K562 (cell line): ENCODE data around the gene CCDC85C. TPM values are rescaled to one million over a fixed set of nuclear protein-coding genes. Genes with fewer than 3 reads are reported as not detected.
A peak's percentile ranks its signal among the peaks of the same experiment; 100 is the strongest.

Source experiments
- ARID2 ChIP-seq: fragments of 450-650 bp; IDR thresholded peaks from 2 replicates; pipeline ENCODE4 v1.6.1; 2017; ENCODE audit warnings: antibody characterized with exemption, mild to moderate bottlenecking
- CEBPG ChIP-seq, 3 experiments: fragments of 200-800 bp in 1 of 3; sonication (Bioruptor generic) in 1 of 3; sonication (generic) in 1 of 3; formaldehyde crosslinking in 1 of 3; IDR thresholded peaks in 2 of 3; conservative IDR thresholded peaks in 1 of 3; 2 replicates each; pipeline versions ENCODE4 v1.6.1 to v1.8.0; 2016 to 2022; ENCODE audit warnings: missing compliant biosample characterization in 2 of 3, missing genetic modification characterization in 2 of 3, mild to moderate bottlenecking in 1 of 3, missing genetic modification reagents in 1 of 3
- FOXK2 ChIP-seq, 2 experiments: fragments of 450-650 bp; IDR thresholded peaks in 1 of 2; conservative IDR thresholded peaks in 1 of 2; 2 replicates each; pipeline ENCODE4 v1.6.1; 2016; ENCODE audit warnings: low read depth in 2 of 2, mild to moderate bottlenecking in 1 of 2
- KDM1A ChIP-seq, 2 experiments: fragments of 450-650 bp; IDR thresholded peaks; 2 replicates each; pipeline ENCODE4 v1.6.1; 2016; ENCODE audit warnings: mild to moderate bottlenecking in 2 of 2
- KDM2B ChIP-seq: fragments of 250-450 bp; sonication (Bioruptor Pico); IDR thresholded peaks from 2 replicates; pipeline ENCODE4 v1.8.0; 2021; ENCODE audit warnings: mild to moderate bottlenecking, moderate library complexity
- MBD1 ChIP-seq: fragments of 250-450 bp; sonication (Bioruptor Pico); IDR thresholded peaks from 2 replicates; pipeline ENCODE4 v1.8.0; 2022; ENCODE audit warnings: inconsistent platforms
- MTA1 ChIP-seq: fragments of 450-650 bp; IDR thresholded peaks from 2 replicates; pipeline ENCODE4 v1.6.1; 2017; ENCODE audit warnings: borderline replicate concordance
- NONO ChIP-seq, 2 experiments: fragments of 200-400 bp in 1 of 2; fragments of 450-650 bp in 1 of 2; formaldehyde crosslinking in 1 of 2; IDR thresholded peaks; 2 replicates each; pipeline ENCODE4 v1.6.1; 2017; ENCODE audit warnings: low read depth in 2 of 2, mild to moderate bottlenecking in 2 of 2, moderate library complexity in 2 of 2, low read length in 1 of 2
- PURB ChIP-seq: sonication (generic); formaldehyde crosslinking; IDR thresholded peaks from 2 replicates; pipeline ENCODE4 v1.9.0; 2021; ENCODE audit warnings: low read depth, mild to moderate bottlenecking, missing genetic modification reagents
- RFX1 ChIP-seq: fragments of 450-650 bp; IDR thresholded peaks from 2 replicates; pipeline ENCODE4 v1.6.1; 2016; ENCODE audit warnings: mild to moderate bottlenecking, moderate library complexity
- SMAD2 ChIP-seq: fragments of 150-350 bp; IDR thresholded peaks from 2 replicates; pipeline ENCODE4 v1.6.1; 2014; ENCODE audit warnings: low read depth, mild to moderate bottlenecking, low read length
- TBL1XR1 ChIP-seq, 2 experiments: IDR thresholded peaks; 2 replicates each; pipeline ENCODE4 v1.6.1; 2012; ENCODE audit warnings: improper control_type of control experiment in 2 of 2, low read length in 2 of 2, mild to moderate bottlenecking in 1 of 2
- TOE1 ChIP-seq, 2 experiments: fragments of 450-650 bp in 1 of 2; sonication (generic) in 1 of 2; formaldehyde crosslinking in 1 of 2; IDR thresholded peaks; 2 replicates each; pipeline versions ENCODE4 v1.7.1 to v1.8.0; 2016 to 2022; ENCODE audit warnings: borderline replicate concordance in 2 of 2, mild to moderate bottlenecking in 2 of 2, antibody characterized with exemption in 1 of 2, inconsistent platforms in 1 of 2, low read depth in 1 of 2, missing genetic modification reagents in 1 of 2, moderate library complexity in 1 of 2
- WHSC1 ChIP-seq: IDR thresholded peaks from one replicate; pipeline ENCODE4 v1.6.1; 2012; ENCODE audit warnings: low read length, control low read depth, inconsistent platforms
- ZBTB2 ChIP-seq: fragments of 450-650 bp; IDR thresholded peaks from 2 replicates; pipeline ENCODE4 v1.6.1; 2016; ENCODE audit warnings: antibody characterized with exemption
- ZC3H11A ChIP-seq: IDR thresholded peaks from 2 replicates; pipeline ENCODE4 v1.6.1; 2012; ENCODE audit warnings: low read depth, low read length, improper control_type of control experiment
- ZFPM2 ChIP-seq: fragments of 250-450 bp; sonication (Bioruptor Pico); IDR thresholded peaks from 2 replicates; pipeline ENCODE4 v1.5.1; 2022; ENCODE audit warnings: mild to moderate bottlenecking
- ZNF232 ChIP-seq: sonication (generic); formaldehyde crosslinking; IDR thresholded peaks from 2 replicates; pipeline ENCODE4 v1.8.0; 2022; ENCODE audit warnings: mild to moderate bottlenecking, missing genetic modification reagents
- ZNF277 ChIP-seq: fragments of 250-450 bp; sonication (Bioruptor Pico); IDR thresholded peaks from 2 replicates; pipeline ENCODE4 v1.8.0; 2022; ENCODE audit warnings: inconsistent platforms, mild to moderate bottlenecking, moderate library complexity, borderline replicate concordance
- ZSCAN29 ChIP-seq: fragments of 450-650 bp; IDR thresholded peaks from 2 replicates; pipeline ENCODE4 v1.6.1; 2017
- polyA plus RNA-seq, 8 experiments: library from polyadenylated mRNA; depleted of rRNA in 4 of 8; stranded (reverse) in 5 of 8; unstranded in 3 of 8; fragments of >200 nt; fragmentation: Nextera tagmentation in 2 of 8; fragmentation: Illumina TruSeq in 1 of 8; extraction: Ambion mirVana in 2 of 8; extraction: Trizol in 1 of 8; gene quantifications; 2 replicates each; pipeline versions ENCODE4 v1.2.1 to v1.2.3, GENCODE V29; 2011 to 2014; ENCODE audit warnings: inconsistent platforms in 1 of 8, missing spikeins in 1 of 8
- total RNA-seq, 7 experiments: library from RNA; depleted of rRNA in 6 of 7; stranded (reverse); fragments of >200 nt in 6 of 7; fragmentation: Illumina TruSeq in 2 of 7; extraction: Trizol in 2 of 7; gene quantifications; 2 replicates each; pipeline versions ENCODE4 v1.2.1 to v1.2.3, GENCODE V29; 2011 to 2021; ENCODE audit warnings: low replicate concordance in 1 of 7
- TF ChIP-seq, protein P1 (sequence below): fragments of 450-650 bp; IDR thresholded peaks from 2 replicates; pipeline ENCODE4 v1.6.1; 2016; ENCODE audit warnings: mild to moderate bottlenecking

Gene CCDC85C
- total and polyA plus RNA-seq, 9 of the 15 experiments (the other 6 are each of a cell fraction or from before 2014, with no cell fraction given): 0.18 to 22.0 (median 6.3) TPM

DNA sequence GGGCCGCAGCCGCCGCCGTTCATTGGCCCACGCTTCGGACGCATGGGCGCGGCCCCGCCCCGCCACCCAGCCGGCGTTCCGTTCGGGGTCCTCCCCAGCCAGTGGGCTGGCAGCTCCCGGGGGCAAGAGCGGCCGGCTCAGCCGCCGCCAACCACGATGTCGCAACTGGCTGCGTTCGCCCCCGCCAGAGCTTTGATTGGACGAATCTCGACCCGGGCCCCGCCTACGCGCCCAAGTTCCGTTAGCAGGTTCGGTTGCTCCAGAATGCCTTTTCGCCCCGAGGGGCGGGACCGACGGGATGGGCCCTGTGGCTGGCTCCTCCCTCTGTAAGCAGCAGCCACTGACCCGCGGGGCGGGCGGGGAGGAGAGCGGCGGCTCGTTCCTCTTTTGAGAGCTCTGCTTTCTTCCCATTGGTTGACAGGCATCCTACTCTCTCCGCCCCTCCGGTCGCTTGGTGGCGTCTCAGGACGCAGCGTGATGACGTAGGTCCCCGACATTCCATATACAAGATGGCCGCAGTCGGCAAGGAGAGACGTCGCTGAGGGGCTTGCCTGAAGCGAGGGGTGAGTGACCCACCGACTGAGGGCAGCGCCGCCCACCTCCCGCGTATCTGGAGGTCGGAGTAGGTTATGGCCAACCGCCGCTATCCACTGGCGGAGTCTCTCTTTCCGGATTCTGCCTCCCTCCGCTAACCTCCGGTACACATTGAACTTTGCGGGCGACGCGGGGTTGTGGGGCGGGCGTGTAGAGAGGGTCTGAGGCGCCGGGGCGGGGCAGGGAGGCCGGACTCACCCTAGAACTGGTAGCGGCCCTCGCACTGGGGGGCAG lies 122.9 kb downstream of the CCDC85C start, which contains the start of gene CCNK (continued):
- TF ChIP-seq ZBTB2 (no peak), ZNF277 (CRISPR knock-in tag) (no peak), RFX1 (no peak), KDM2B (CRISPR knock-in tag) (no peak), SMAD2 (no peak), ZNF232 (CRISPR knock-in tag) (no peak), MBD1 (no peak), ZC3H11A (no peak), NONO (IDR thresholded peaks at IDR 0.05; ENCODE audit: low read depth in 2 of 2, low read length in 1 of 2) (no peak), FOXK2 (conservative IDR thresholded peaks at IDR 0.05 in 1 of 2, IDR thresholded peaks at IDR 0.05 in 1 of 2; ENCODE audit: low read depth in 2 of 2) (peak; percentile 64 to 71; a peak in 3 of 4 replicates), KDM1A (IDR thresholded peaks at IDR 0.05) (no peak), CEBPG (CRISPR knock-in tag; IDR thresholded peaks at IDR 0.05) (peak; percentile 92), CEBPG (tag; conservative IDR thresholded peaks at IDR 0.05 in 1 of 2, IDR thresholded peaks at IDR 0.05 in 1 of 2) (peak; percentile 91), WHSC1 (no peak), MTA1 (peak; percentile 98), ZSCAN29 (no peak), TOE1 (IDR thresholded peaks at IDR 0.05; ENCODE audit: borderline replicate concordance) (no peak), TOE1 (CRISPR knock-in tag; IDR thresholded peaks at IDR 0.05; ENCODE audit: borderline replicate concordance, low read depth) (no peak), TBL1XR1 (IDR thresholded peaks at IDR 0.05; ENCODE audit: low read length in 2 of 2) (no peak; a peak in 2 of 4 replicates), PURB (no peak), ARID2 (no peak), ZFPM2 (CRISPR knock-in tag) (no peak)
- TF ChIP-seq, protein P1, sequence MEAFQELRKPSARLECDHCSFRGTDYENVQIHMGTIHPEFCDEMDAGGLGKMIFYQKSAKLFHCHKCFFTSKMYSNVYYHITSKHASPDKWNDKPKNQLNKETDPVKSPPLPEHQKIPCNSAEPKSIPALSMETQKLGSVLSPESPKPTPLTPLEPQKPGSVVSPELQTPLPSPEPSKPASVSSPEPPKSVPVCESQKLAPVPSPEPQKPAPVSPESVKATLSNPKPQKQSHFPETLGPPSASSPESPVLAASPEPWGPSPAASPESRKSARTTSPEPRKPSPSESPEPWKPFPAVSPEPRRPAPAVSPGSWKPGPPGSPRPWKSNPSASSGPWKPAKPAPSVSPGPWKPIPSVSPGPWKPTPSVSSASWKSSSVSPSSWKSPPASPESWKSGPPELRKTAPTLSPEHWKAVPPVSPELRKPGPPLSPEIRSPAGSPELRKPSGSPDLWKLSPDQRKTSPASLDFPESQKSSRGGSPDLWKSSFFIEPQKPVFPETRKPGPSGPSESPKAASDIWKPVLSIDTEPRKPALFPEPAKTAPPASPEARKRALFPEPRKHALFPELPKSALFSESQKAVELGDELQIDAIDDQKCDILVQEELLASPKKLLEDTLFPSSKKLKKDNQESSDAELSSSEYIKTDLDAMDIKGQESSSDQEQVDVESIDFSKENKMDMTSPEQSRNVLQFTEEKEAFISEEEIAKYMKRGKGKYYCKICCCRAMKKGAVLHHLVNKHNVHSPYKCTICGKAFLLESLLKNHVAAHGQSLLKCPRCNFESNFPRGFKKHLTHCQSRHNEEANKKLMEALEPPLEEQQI: no peak
